ENCODE results near the gene AURKB. TPM values are rescaled to one million over a fixed set of nuclear protein-coding genes. Genes with fewer than 3 reads are reported as not detected.

The AURKB gene
- total and polyA plus RNA-seq, 2 of the 13 experiments (the other 11 are each of a cell fraction or from before 2014, with no cell fraction given) = 29.5 to 75.3 TPM

GRCh38 chr17:8186787-8187516 lies 23.4 kb downstream of the AURKB start (continued):
- TF ChIP-seq DZIP1 (CRISPR knock-in tag; IDR thresholded peaks at IDR 0.05) = no peak
- no peak for TF ChIP-seq CENPT (CRISPR knock-in tag; IDR thresholded peaks at IDR 0.05; ENCODE audit: low read depth)
- TF ChIP-seq AHR (CRISPR knock-in tag; IDR thresholded peaks at IDR 0.05) = peak; percentile 74; the same call in 1 of the 2 replicates
- no peak for TF ChIP-seq ZNF383 (CRISPR knock-in tag; IDR thresholded peaks at IDR 0.05; ENCODE audit: borderline replicate concordance)
- TF ChIP-seq ZXDC (CRISPR knock-in tag; IDR thresholded peaks at IDR 0.05) = no peak
- no peak for TF ChIP-seq PLRG1 (conservative IDR thresholded peaks at IDR 0.05)
- no peak for TF ChIP-seq PBX2 (CRISPR knock-in tag; IDR thresholded peaks at IDR 0.05)
- no peak for TF ChIP-seq ZSCAN12 (CRISPR knock-in tag; IDR thresholded peaks at IDR 0.05)
- TF ChIP-seq ZNF598 (CRISPR knock-in tag; IDR thresholded peaks at IDR 0.05; ENCODE audit: borderline replicate concordance) = no peak
- no peak for TF ChIP-seq ZNF337 (CRISPR knock-in tag; IDR thresholded peaks at IDR 0.05; ENCODE audit: borderline replicate concordance, low read depth)
- TF ChIP-seq UBTF (CRISPR knock-in tag; IDR thresholded peaks at IDR 0.05) = peak; percentile 56; the same call in 1 of the 2 replicates
- peak; percentile 45; the same call in 1 of the 2 replicates for TF ChIP-seq ZSCAN21 (CRISPR knock-in tag; IDR thresholded peaks at IDR 0.05; ENCODE audit: borderline replicate concordance)
- TF ChIP-seq SKI (IDR thresholded peaks at IDR 0.05; ENCODE audit: partially characterized antibody) = peak; percentile 16
- TF ChIP-seq DNMT3B (CRISPR knock-in tag; conservative IDR thresholded peaks at IDR 0.05) = peak; percentile 85; the same call in 1 of the 2 replicates
- TF ChIP-seq ZNF747 (CRISPR knock-in tag; IDR thresholded peaks at IDR 0.05; ENCODE audit: borderline replicate concordance) = no peak
- TF ChIP-seq ZNF382 (CRISPR knock-in tag; IDR thresholded peaks at IDR 0.05; ENCODE audit: borderline replicate concordance) = no peak
- no peak for TF ChIP-seq ZBTB37 (CRISPR knock-in tag; IDR thresholded peaks at IDR 0.05)
- no peak for TF ChIP-seq ZNF564 (CRISPR knock-in tag; IDR thresholded peaks at IDR 0.05)

All from HepG2 (cell line).